ENCODE data around the gene PRKAR2B. TPM values are rescaled to one million over a fixed set of nuclear protein-coding genes. Genes with fewer than 3 reads are reported as not detected.

The PRKAR2B gene
- total and polyA plus RNA-seq, 2 of the 4 experiments (the other 2 are of a cell fraction): 3.0 to 3.1 TPM

GRCh38 chr7:107208024-107208521 is 163.6 kb downstream of the PRKAR2B start:
- Histone ChIP-seq H3K36me3 (ENCODE audit: control insufficient read depth, insufficient read depth, low read length) (peaks cover 22% of the 10 kb centered on the region), H3K4ac (ENCODE audit: low read depth, low read length) (no peak overlapping the region), H3K9me3 (ENCODE audit: control insufficient read depth, insufficient read depth, low read length) (no peaks in the 10 kb centered on the region), H4K5ac (ENCODE audit: low read depth, low read length) (no peak overlapping the region), H2BK20ac (ENCODE audit: low read depth, low read length) (no peak overlapping the region), H3K56ac (ENCODE audit: extremely low read depth, insufficient read depth, low read length) (no peak overlapping the region), H4K20me1 (ENCODE audit: insufficient read depth, low read length) (no peaks in the 10 kb centered on the region), H2AK9ac (replicated peaks; ENCODE audit: low read depth, low read length, poor library complexity) (no peak overlapping the region), H3K14ac (replicated peaks; ENCODE audit: low read depth, low read length) (0 out of 2 replicates have a peak overlapping the region, but pooled peaks have one; percentile 17), H3K4me1 (ENCODE audit: control insufficient read depth, insufficient read depth, low read length) (peaks cover 4% of the 10 kb centered on the region; the same call in 1 of the 2 replicates), H2BK5ac (ENCODE audit: low read depth, low read length, poor library complexity, severe bottlenecking) (no peak overlapping the region), H3K18ac (ENCODE audit: low read depth, low read length) (no peak overlapping the region), H4K91ac (ENCODE audit: insufficient read depth, low read depth, low read length) (no peak overlapping the region), H3K23ac (ENCODE audit: low read depth, low read length) (no peak overlapping the region), H3K79me1 (ENCODE audit: low read depth in 1 of 2, low read length in 2 of 2) (no peaks in the 10 kb centered on the region; a peak in 1 of 4 replicates), H2BK15ac (ENCODE audit: low read depth, low read length) (no peak overlapping the region), H2AK5ac (ENCODE audit: low read depth, low read length) (no peak overlapping the region), H2AFZ (replicated peaks; ENCODE audit: low read length, poor library complexity) (no peak overlapping the region), H3K4me3 (ENCODE audit: insufficient read depth, low read depth, low read length) (no peak overlapping the region), H3K9ac (ENCODE audit: low read depth, low read length) (no peak overlapping the region), H3K4me2 (ENCODE audit: low read depth, low read length) (no peak overlapping the region), H3K9me1 (ENCODE audit: insufficient read depth, low read length) (peaks cover 6% of the 10 kb centered on the region), H3K27ac (ENCODE audit: insufficient read depth, low read length) (no peak overlapping the region), H3K27me3 (ENCODE audit: control insufficient read depth, insufficient read depth, low read length) (no peaks in the 10 kb centered on the region), H2BK120ac (ENCODE audit: low read depth, low read length) (no peak overlapping the region), H4K8ac (ENCODE audit: low read depth in 2 of 2, low read length in 2 of 2) (no peak overlapping the region)
- ChIA-PET POLR2A (ENCODE audit: unreplicated experiment) (no interaction called here), CTCF (no interaction called here)
- DNase-seq: peak; percentile 41
- WGBS, 2 experiments (ENCODE audit: extremely low coverage in 2 of 2, insufficient read length in 1 of 2): no CpG with 5 or more reads among the region's 3 CpGs
- peak; percentile 56 for ATAC-seq (ENCODE audit: low read depth)
- dilution Hi-C loops (cut with HindIII; ENCODE audit: low sequenced_read_pairs, unreplicated experiment): no loop called here
- in situ Hi-C loops (cut with MboI; ENCODE audit: low sequenced_read_pairs): no loop called here
- intact Hi-C loops (cut with micrococcal nuclease): loop anchor here (10.0 kb wide), 1 partner anchor 667 kb away; no protein-coding TSS in a partner anchor
- BruUV-seq (replicated peaks): no TSS peak
- TF ChIP-seq MXI1 (IDR thresholded peaks at IDR 0.05; ENCODE audit: borderline replicate concordance, low read depth, low read length) (no peak), MAFK (IDR thresholded peaks at IDR 0.05; ENCODE audit: low read depth, low read length) (no peak), SMC3 (IDR thresholded peaks at IDR 0.05; ENCODE audit: low read depth, low read length) (no peak), RAD21 (IDR thresholded peaks at IDR 0.05; ENCODE audit: low read length) (no peak), NFE2L2 (IDR thresholded peaks at IDR 0.05; ENCODE audit: low read depth, low read length) (no peak), ELK1 (IDR thresholded peaks at IDR 0.05; ENCODE audit: borderline replicate concordance, low read depth, low read length) (no peak), RFX5 (IDR thresholded peaks at IDR 0.05; ENCODE audit: low read depth, low read length) (no peak), MAZ (IDR thresholded peaks at IDR 0.05; ENCODE audit: borderline replicate concordance, low read depth, low read length) (no peak), CHD1 (IDR thresholded peaks at IDR 0.05; ENCODE audit: low read depth, low read length) (no peak), FOS (IDR thresholded peaks at IDR 0.05; ENCODE audit: low read depth, low read length) (no peak), CEBPB (IDR thresholded peaks at IDR 0.05; ENCODE audit: low read depth, low read length) (no peak), POLR2A (IDR thresholded peaks at IDR 0.05; ENCODE audit: low read depth, low read length) (no peak), RCOR1 (IDR thresholded peaks at IDR 0.05; ENCODE audit: insufficient replicate concordance, low read length) (no peak)

Measured in IMR-90 (cell line).